Panc1 (cell line): ENCODE data around the gene ZBED4. TPM values are rescaled to one million over a fixed set of nuclear protein-coding genes. Genes with fewer than 3 reads are reported as not detected.

Experiments used
- ATAC-seq: fragments of 200-7000 bp; cut with Tn5 transposase; 2 replicates; pipeline ENCODE4 v1.9.1; 2020; ENCODE audit warnings: mild to moderate bottlenecking, moderate library complexity
- BruUV-seq: library from RNA; stranded (reverse); fragments of 400-500 nt; replicated peaks from 2 replicates; lab custom pipeline; 2021; lab: Mats Ljungman, UMichigan
- CTCF ChIA-PET: fragments of 300-600 bp; sonication (Branson Sonifier 250); formaldehyde crosslinking; loops from one replicate; lab custom pipeline; 2022; ENCODE audit warnings: antibody characterized with exemption; lab: Charles Lee
- POLR2A ChIA-PET: fragments of 300-600 bp; sonication (Branson Sonifier 250); formaldehyde crosslinking; loops from one replicate; lab custom pipeline; 2022; ENCODE audit warnings: antibody characterized with exemption; lab: Charles Lee
- DNase-seq: peaks from one replicate; pipeline ENCODE4 v3.0.0-alpha.2; 2010; ENCODE audit warnings: low read depth, low spot score
- H3K27ac ChIP-seq: 2 replicates; pipeline ENCODE4 v1.5.1; 2011; ENCODE audit warnings: mild to moderate bottlenecking, low read length, inconsistent platforms
- H3K27me3 ChIP-seq: fragments of 200-500 bp; sonication (Bioruptor generic); 2 replicates; pipeline ENCODE4 v1.6.0; 2014; ENCODE audit warnings: low read length, inconsistent platforms; ENCODE audit not compliant: control insufficient read depth, insufficient read depth
- H3K36me3 ChIP-seq: fragments of 200-500 bp; sonication (Bioruptor generic); 2 replicates; pipeline ENCODE4 v1.5.1; 2014; ENCODE audit warnings: inconsistent platforms, mild to moderate bottlenecking, low read length, moderate library complexity; ENCODE audit not compliant: control insufficient read depth, insufficient read depth
- H3K4me1 ChIP-seq: 2 replicates; pipeline ENCODE4 v1.5.1; 2011; ENCODE audit warnings: inconsistent platforms, mild to moderate bottlenecking, low read length, moderate library complexity; ENCODE audit not compliant: control insufficient read depth, insufficient read depth
- H3K4me3 ChIP-seq, 2 experiments: 2 replicates each; pipeline ENCODE4 v1.5.1; 2011 to 2012; ENCODE audit warnings: low read depth in 2 of 2, low read length in 2 of 2, mild to moderate bottlenecking in 2 of 2, inconsistent platforms in 1 of 2, moderate library complexity in 1 of 2
- H3K9me3 ChIP-seq: fragments of 200-500 bp; sonication (Bioruptor generic); 2 replicates; pipeline ENCODE4 v1.5.1; 2014; ENCODE audit warnings: low read depth, mild to moderate bottlenecking, inconsistent platforms, low read length, moderate library complexity; ENCODE audit not compliant: control insufficient read depth, insufficient read depth
- POLR2AphosphoS5 ChIP-seq: IDR thresholded peaks from 2 replicates; pipeline ENCODE4 v1.6.1; 2012; ENCODE audit warnings: mild to moderate bottlenecking, low read depth, low read length, moderate library complexity
- SIN3A ChIP-seq: IDR thresholded peaks from 2 replicates; pipeline ENCODE4 v1.6.1; 2012; ENCODE audit warnings: low read depth, mild to moderate bottlenecking, low read length, moderate library complexity, borderline replicate concordance; ENCODE audit not compliant: insufficient read depth
- TCF7L2 ChIP-seq: IDR thresholded peaks from 2 replicates; pipeline ENCODE4 v1.6.1; 2011; ENCODE audit warnings: mild to moderate bottlenecking, low read depth, low read length, inconsistent platforms
- in situ Hi-C: cut with HindIII; loops from 2 replicates; pipeline ENCODE4 v1.10.0; 2016; ENCODE audit warnings: low sequenced_read_pairs, low pct_unique_long_range_greater_than_20kb
- intact Hi-C: fragments of 100-400 bp; cut with micrococcal nuclease; formaldehyde crosslinking; loops from one replicate; pipeline ENCODE4 v1.10.0; 2022; ENCODE audit not compliant: unreplicated experiment
- total RNA-seq: library from RNA; stranded (reverse); gene quantifications from one replicate; pipeline ENCODE4 v1.2.1, GENCODE V29; 2021; ENCODE audit not compliant: unreplicated experiment
- TF ChIP-seq, protein P1 (sequence below), 2 experiments: IDR thresholded peaks; 2 replicates each; pipeline ENCODE4 v1.6.1; 2011 to 2012; ENCODE audit warnings: low read depth in 2 of 2, control low read depth in 1 of 2, low read length in 1 of 2, mild to moderate bottlenecking in 1 of 2, moderate library complexity in 1 of 2; ENCODE audit not compliant: insufficient read depth in 1 of 2
- TF ChIP-seq, protein P2 (sequence below): fragments of 450-650 bp; IDR thresholded peaks from 2 replicates; pipeline ENCODE4 v1.5.1; 2017; ENCODE audit warnings: mild to moderate bottlenecking

Gene ZBED4
- total RNA-seq, 1 experiment from 2014 or later: 17.3 TPM

- H3K36me3 ChIP-seq: no peaks in the 10 kb centered on the region
- H3K27ac ChIP-seq: no peak overlapping the region
- DNase-seq: no peak
- H3K4me1 ChIP-seq: peaks cover 32% of the 10 kb centered on the region
- CTCF ChIA-PET: interaction anchor here (0.6 to 1.8 kb wide), 4 partner anchors 74 to 639 kb away, joined by 3 to 16 read pairs (median 4); no protein-coding TSS in a partner anchor
- no peak for ATAC-seq
- TF ChIP-seq, protein P1, sequence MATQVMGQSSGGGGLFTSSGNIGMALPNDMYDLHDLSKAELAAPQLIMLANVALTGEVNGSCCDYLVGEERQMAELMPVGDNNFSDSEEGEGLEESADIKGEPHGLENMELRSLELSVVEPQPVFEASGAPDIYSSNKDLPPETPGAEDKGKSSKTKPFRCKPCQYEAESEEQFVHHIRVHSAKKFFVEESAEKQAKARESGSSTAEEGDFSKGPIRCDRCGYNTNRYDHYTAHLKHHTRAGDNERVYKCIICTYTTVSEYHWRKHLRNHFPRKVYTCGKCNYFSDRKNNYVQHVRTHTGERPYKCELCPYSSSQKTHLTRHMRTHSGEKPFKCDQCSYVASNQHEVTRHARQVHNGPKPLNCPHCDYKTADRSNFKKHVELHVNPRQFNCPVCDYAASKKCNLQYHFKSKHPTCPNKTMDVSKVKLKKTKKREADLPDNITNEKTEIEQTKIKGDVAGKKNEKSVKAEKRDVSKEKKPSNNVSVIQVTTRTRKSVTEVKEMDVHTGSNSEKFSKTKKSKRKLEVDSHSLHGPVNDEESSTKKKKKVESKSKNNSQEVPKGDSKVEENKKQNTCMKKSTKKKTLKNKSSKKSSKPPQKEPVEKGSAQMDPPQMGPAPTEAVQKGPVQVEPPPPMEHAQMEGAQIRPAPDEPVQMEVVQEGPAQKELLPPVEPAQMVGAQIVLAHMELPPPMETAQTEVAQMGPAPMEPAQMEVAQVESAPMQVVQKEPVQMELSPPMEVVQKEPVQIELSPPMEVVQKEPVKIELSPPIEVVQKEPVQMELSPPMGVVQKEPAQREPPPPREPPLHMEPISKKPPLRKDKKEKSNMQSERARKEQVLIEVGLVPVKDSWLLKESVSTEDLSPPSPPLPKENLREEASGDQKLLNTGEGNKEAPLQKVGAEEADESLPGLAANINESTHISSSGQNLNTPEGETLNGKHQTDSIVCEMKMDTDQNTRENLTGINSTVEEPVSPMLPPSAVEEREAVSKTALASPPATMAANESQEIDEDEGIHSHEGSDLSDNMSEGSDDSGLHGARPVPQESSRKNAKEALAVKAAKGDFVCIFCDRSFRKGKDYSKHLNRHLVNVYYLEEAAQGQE (IDR thresholded peaks at IDR 0.05; ENCODE audit: insufficient read depth in 1 of 2, low read depth in 2 of 2, low read length in 1 of 2): 0 out of 4 replicates have a peak, but pooled peaks of 1 of the 2 experiments have one; percentile 54
- TF ChIP-seq SIN3A: no peak
- H3K9me3 ChIP-seq: no peaks in the 10 kb centered on the region
- H3K4me3 ChIP-seq: peak overlapping the region in 1 of 2 experiments; percentile 35; a peak in 2 of 4 replicates
- no TSS peak for BruUV-seq
- H3K27me3 ChIP-seq: no peaks in the 10 kb centered on the region
- POLR2A ChIA-PET: interaction anchor here (0.5 to 1.4 kb wide), 2 partner anchors 16 to 36 kb away, joined by 3 read pairs; no protein-coding TSS in a partner anchor
- in situ Hi-C loops: no loop called here
- intact Hi-C loops: loop anchor here (5.0 kb wide), 1 partner anchor 97 kb away; no protein-coding TSS in a partner anchor
Observed at GRCh38 chr22:49929994-49930575, 76.4 kb downstream of the ZBED4 start.

- Histone ChIP-seq H3K36me3 (no peaks in the 10 kb centered on the region), H3K4me3 (no peak overlapping the region; a peak in 1 of 4 replicates), H3K27me3 (no peaks in the 10 kb centered on the region), H3K9me3 (no peaks in the 10 kb centered on the region), H3K4me1 (peaks cover 32% of the 10 kb centered on the region), H3K27ac (peak overlapping the region; percentile 44)
- TF ChIP-seq, protein P2, sequence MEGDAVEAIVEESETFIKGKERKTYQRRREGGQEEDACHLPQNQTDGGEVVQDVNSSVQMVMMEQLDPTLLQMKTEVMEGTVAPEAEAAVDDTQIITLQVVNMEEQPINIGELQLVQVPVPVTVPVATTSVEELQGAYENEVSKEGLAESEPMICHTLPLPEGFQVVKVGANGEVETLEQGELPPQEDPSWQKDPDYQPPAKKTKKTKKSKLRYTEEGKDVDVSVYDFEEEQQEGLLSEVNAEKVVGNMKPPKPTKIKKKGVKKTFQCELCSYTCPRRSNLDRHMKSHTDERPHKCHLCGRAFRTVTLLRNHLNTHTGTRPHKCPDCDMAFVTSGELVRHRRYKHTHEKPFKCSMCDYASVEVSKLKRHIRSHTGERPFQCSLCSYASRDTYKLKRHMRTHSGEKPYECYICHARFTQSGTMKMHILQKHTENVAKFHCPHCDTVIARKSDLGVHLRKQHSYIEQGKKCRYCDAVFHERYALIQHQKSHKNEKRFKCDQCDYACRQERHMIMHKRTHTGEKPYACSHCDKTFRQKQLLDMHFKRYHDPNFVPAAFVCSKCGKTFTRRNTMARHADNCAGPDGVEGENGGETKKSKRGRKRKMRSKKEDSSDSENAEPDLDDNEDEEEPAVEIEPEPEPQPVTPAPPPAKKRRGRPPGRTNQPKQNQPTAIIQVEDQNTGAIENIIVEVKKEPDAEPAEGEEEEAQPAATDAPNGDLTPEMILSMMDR: peak; percentile 88
- TF ChIP-seq TCF7L2: no peak
- TF ChIP-seq POLR2AphosphoS5: peak; percentile 49; the same call in 1 of the 2 replicates
- in situ Hi-C loops (no loop called here), intact Hi-C loops (no loop called here)
- POLR2A ChIA-PET: interaction anchor here (1.4 kb wide), 1 partner anchor 35 kb away, joined by 3 read pairs; no protein-coding TSS in a partner anchor
- CTCF ChIA-PET: interaction anchor here (0.5 to 1.8 kb wide), 6 partner anchors 37 to 211 kb away, joined by 3 to 16 read pairs (median 4); no protein-coding TSS in a partner anchor
- DNase-seq (no peak), ATAC-seq (peak; percentile 81)
- no TSS peak for BruUV-seq
Observed at GRCh38 chr22:49930596-49931412, 77.2 kb downstream of the ZBED4 start.
